IMR-90 (cell line): ENCODE results near the gene TRIO. TPM values are rescaled to one million over a fixed set of nuclear protein-coding genes. Genes with fewer than 3 reads are reported as not detected.
A peak's percentile ranks its signal among the peaks of the same experiment; 100 is the strongest.

Experiments
- ATAC-seq: fragments of 200-7000 bp; cut with Tn5 transposase; 2 replicates; pipeline ENCODE4 v1.9.1; 2020; ENCODE audit warnings: low read depth, mild to moderate bottlenecking, moderate library complexity
- BruUV-seq: library from RNA; stranded (reverse); fragments of 400-500 nt; replicated peaks from 2 replicates; lab custom pipeline; 2021; lab: Mats Ljungman, UMichigan
- CTCF ChIA-PET: fragments of 300-600 bp; formaldehyde crosslinking; extraction: SDS; loops from one replicate; lab custom pipeline; 2021; ENCODE audit warnings: antibody characterized with exemption; lab: Yijun Ruan, JAX
- POLR2A ChIA-PET: fragments of 300-600 bp; sonication (Branson Sonifier 250); formaldehyde crosslinking; loops from one replicate; lab custom pipeline; 2022; ENCODE audit warnings: antibody characterized with exemption; ENCODE audit not compliant: unreplicated experiment; lab: Charles Lee
- DNase-seq: peaks from one replicate; pipeline ENCODE4 v3.0.0; 2013
- H2AFZ ChIP-seq: replicated peaks from 2 replicates; pipeline ENCODE3; 2013; ENCODE audit warnings: low read length, mild to moderate bottlenecking; ENCODE audit not compliant: poor library complexity
- H2AK5ac ChIP-seq: 2 replicates; pipeline ENCODE4 v1.6.1; 2013; ENCODE audit warnings: low read depth, low read length, inconsistent platforms
- H2AK9ac ChIP-seq: replicated peaks from 2 replicates; pipeline ENCODE3; 2013; ENCODE audit warnings: mild to moderate bottlenecking, low read depth, low read length, moderate library complexity; ENCODE audit not compliant: poor library complexity
- H2BK120ac ChIP-seq: 2 replicates; pipeline ENCODE4 v1.6.1; 2013; ENCODE audit warnings: low read depth, low read length, inconsistent platforms
- H2BK15ac ChIP-seq: 3 replicates; pipeline ENCODE4 v1.6.1; 2013; ENCODE audit warnings: low read depth, low read length, inconsistent platforms
- H2BK20ac ChIP-seq: 2 replicates; pipeline ENCODE4 v1.6.1; 2013; ENCODE audit warnings: low read depth, mild to moderate bottlenecking, inconsistent platforms, low read length, moderate library complexity
- H2BK5ac ChIP-seq: 2 replicates; pipeline ENCODE4 v1.6.1; 2013; ENCODE audit warnings: mild to moderate bottlenecking, low read depth, low read length, inconsistent platforms; ENCODE audit not compliant: poor library complexity, severe bottlenecking
- H3K14ac ChIP-seq: replicated peaks from 2 replicates; pipeline ENCODE4 v1.6.1; 2013; ENCODE audit warnings: low read depth, low read length, inconsistent platforms
- H3K18ac ChIP-seq: 2 replicates; pipeline ENCODE4 v1.6.1; 2013; ENCODE audit warnings: low read depth, low read length, control low read depth
- H3K23ac ChIP-seq: 2 replicates; pipeline ENCODE4 v1.6.1; 2013; ENCODE audit warnings: low read depth, low read length, inconsistent platforms
- H3K27ac ChIP-seq: 2 replicates; pipeline ENCODE4 v1.5.1; 2013; ENCODE audit warnings: mild to moderate bottlenecking, control low read depth, low read length; ENCODE audit not compliant: insufficient read depth
- H3K27me3 ChIP-seq: 2 replicates; pipeline ENCODE4 v1.6.1; 2013; ENCODE audit warnings: low read length; ENCODE audit not compliant: control insufficient read depth, insufficient read depth
- H3K36me3 ChIP-seq: 2 replicates; pipeline ENCODE4 v1.6.1; 2013; ENCODE audit warnings: low read length, mixed read lengths; ENCODE audit not compliant: control insufficient read depth, insufficient read depth
- H3K4ac ChIP-seq: 2 replicates; pipeline ENCODE4 v1.6.1; 2013; ENCODE audit warnings: low read depth, low read length, inconsistent platforms
- H3K4me1 ChIP-seq: 2 replicates; pipeline ENCODE4 v1.6.1; 2013; ENCODE audit warnings: low read length, mixed read lengths; ENCODE audit not compliant: control insufficient read depth, insufficient read depth
- H3K4me2 ChIP-seq: 2 replicates; pipeline ENCODE4 v1.6.1; 2013; ENCODE audit warnings: low read depth, mild to moderate bottlenecking, control low read depth, low read length, moderate library complexity
- H3K4me3 ChIP-seq: 2 replicates; pipeline ENCODE4 v1.5.1; 2013; ENCODE audit warnings: low read depth, mild to moderate bottlenecking, control low read depth, low read length, moderate library complexity; ENCODE audit not compliant: insufficient read depth
- H3K56ac ChIP-seq: 2 replicates; pipeline ENCODE4 v1.6.1; 2013; ENCODE audit warnings: low read length, inconsistent platforms; ENCODE audit not compliant: insufficient read depth; ENCODE audit errors: extremely low read depth
- H3K79me1 ChIP-seq, 2 experiments: 2 replicates each; pipeline ENCODE4 v1.6.1; 2013; ENCODE audit warnings: low read length in 2 of 2, inconsistent platforms in 1 of 2, low read depth in 1 of 2
- H3K9ac ChIP-seq: 2 replicates; pipeline ENCODE4 v1.6.1; 2013; ENCODE audit warnings: low read depth, low read length, control low read depth
- H3K9me1 ChIP-seq: 2 replicates; pipeline ENCODE4 v1.6.1; 2013; ENCODE audit warnings: low read length, inconsistent platforms; ENCODE audit not compliant: insufficient read depth
- H3K9me3 ChIP-seq: 2 replicates; pipeline ENCODE4 v1.6.1; 2013; ENCODE audit warnings: low read length; ENCODE audit not compliant: control insufficient read depth, insufficient read depth
- H4K20me1 ChIP-seq: 2 replicates; pipeline ENCODE4 v1.6.1; 2013; ENCODE audit warnings: low read length, inconsistent platforms; ENCODE audit not compliant: insufficient read depth
- H4K5ac ChIP-seq: 2 replicates; pipeline ENCODE4 v1.6.1; 2013; ENCODE audit warnings: mild to moderate bottlenecking, low read depth, low read length, control low read depth
- H4K8ac ChIP-seq, 2 experiments: 2 replicates each; pipeline ENCODE4 v1.6.1; 2013; ENCODE audit warnings: low read depth in 2 of 2, low read length in 2 of 2, control low read depth in 1 of 2, inconsistent platforms in 1 of 2
- H4K91ac ChIP-seq: 2 replicates; pipeline ENCODE4 v1.6.1; 2013; ENCODE audit warnings: low read depth, low read length, inconsistent platforms; ENCODE audit not compliant: insufficient read depth
- CEBPB ChIP-seq: IDR thresholded peaks from 2 replicates; pipeline ENCODE4 v1.6.1; 2012; ENCODE audit warnings: low read depth, low read length, improper control_type of control experiment
- CTCF ChIP-seq: conservative IDR thresholded peaks from 2 replicates; pipeline ENCODE4 v1.5.1; 2012; ENCODE audit warnings: mild to moderate bottlenecking, low read depth, low read length, improper control_type of control experiment
- MAFK ChIP-seq: IDR thresholded peaks from 2 replicates; pipeline ENCODE4 v1.6.1; 2012; ENCODE audit warnings: low read depth, low read length, improper control_type of control experiment
- MAZ ChIP-seq: IDR thresholded peaks from 2 replicates; pipeline ENCODE4 v1.6.1; 2012; ENCODE audit warnings: low read depth, mild to moderate bottlenecking, low read length, improper control_type of control experiment, moderate library complexity, borderline replicate concordance
- MXI1 ChIP-seq: IDR thresholded peaks from 2 replicates; pipeline ENCODE4 v1.6.1; 2012; ENCODE audit warnings: low read depth, mild to moderate bottlenecking, low read length, moderate library complexity, borderline replicate concordance
- RCOR1 ChIP-seq: IDR thresholded peaks from 2 replicates; pipeline ENCODE4 v1.6.1; 2012; ENCODE audit warnings: mild to moderate bottlenecking, low read length, improper control_type of control experiment; ENCODE audit not compliant: insufficient replicate concordance
- RFX5 ChIP-seq: IDR thresholded peaks from 2 replicates; pipeline ENCODE4 v1.8.0; 2012; ENCODE audit warnings: low read depth, mild to moderate bottlenecking, low read length, moderate library complexity
- WGBS, 2 experiments: methylation state at CpG; one replicate each; pipeline versions ENCODE4 v1.1.5 to v1.1.7; 2013; ENCODE audit warnings: missing lambda C conversion rate in 2 of 2; ENCODE audit not compliant: insufficient read length in 1 of 2; ENCODE audit errors: extremely low coverage in 2 of 2; 5-methylcytosine and 5-hydroxymethylcytosine counted together
- dilution Hi-C: fragments of 300-500 bp; cut with HindIII; formaldehyde crosslinking; loops from one replicate; pipeline ENCODE4 v1.14.3; 2018; ENCODE audit warnings: low sequenced_read_pairs; ENCODE audit not compliant: unreplicated experiment
- in situ Hi-C: fragments of 300-500 bp; cut with MboI; formaldehyde crosslinking; loops from 3 replicates; pipeline ENCODE4 v1.14.3; 2019; ENCODE audit warnings: low sequenced_read_pairs, inconsistent platforms, mixed read lengths
- intact Hi-C: fragments of 100-400 bp; cut with micrococcal nuclease; formaldehyde crosslinking; loops from 2 replicates; pipeline ENCODE4 v1.10.0; 2022
- polyA plus RNA-seq, 3 experiments: library from polyadenylated mRNA; depleted of rRNA; stranded (reverse); fragments of >200 nt; gene quantifications; 2 replicates each; pipeline ENCODE4 v1.2.3, GENCODE V29; 2012; ENCODE audit warnings: low replicate concordance in 1 of 3
- total RNA-seq: library from RNA; depleted of rRNA; stranded (reverse); fragments of >200 nt; gene quantifications from 2 replicates; pipeline ENCODE4 v1.2.3, GENCODE V29; 2012

TRIO gene
- total and polyA plus RNA-seq, 2 of the 4 experiments (the other 2 are of a cell fraction) = 206 to 522 TPM

DNA sequence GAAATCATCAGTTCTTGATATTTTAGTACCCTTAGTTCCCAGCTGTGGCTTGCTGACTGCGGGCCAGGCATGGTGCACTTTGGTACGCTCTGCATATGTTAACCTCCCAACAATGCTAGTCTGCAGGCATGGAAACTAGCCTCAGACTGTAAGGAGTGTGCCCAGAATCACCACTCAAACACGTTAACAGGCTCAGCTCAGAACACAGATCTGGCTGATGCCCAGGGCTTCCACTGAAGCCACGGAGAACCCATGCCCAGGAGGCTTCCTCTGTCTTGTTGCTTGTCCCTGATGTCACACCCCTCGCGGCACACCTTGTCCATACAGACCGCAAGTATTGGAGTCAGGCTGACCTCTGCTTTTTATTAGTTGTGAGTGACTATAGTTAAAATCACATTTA lies 251.2 kb downstream of the TRIO start:
- no peak overlapping the region for H3K56ac ChIP-seq
- peak overlapping the region; percentile 32; the same call in 1 of the 2 replicates for H4K5ac ChIP-seq
- H3K4ac ChIP-seq = no peak overlapping the region
- H4K91ac ChIP-seq = no peak overlapping the region
- H3K9ac ChIP-seq = no peak overlapping the region
- H2BK120ac ChIP-seq = no peak overlapping the region
- peak overlapping the region; percentile 38 for H2AK9ac ChIP-seq
- H3K4me1 ChIP-seq = peaks cover 22% of the 10 kb centered on the region
- no TSS peak for BruUV-seq
- peaks cover 60% of the 10 kb centered on the region for H3K36me3 ChIP-seq
- no peak overlapping the region for H2AK5ac ChIP-seq
- H2AFZ ChIP-seq = no peak overlapping the region
- no peaks in the 10 kb centered on the region for H3K27me3 ChIP-seq
- ATAC-seq (no peak), DNase-seq (no peak)
- no peak overlapping the region for H4K8ac ChIP-seq
- no peak overlapping the region for H3K18ac ChIP-seq
- peaks cover 39 to 67% of the 10 kb centered on the region in 2 experiments for H3K79me1 ChIP-seq
- no peak overlapping the region for H3K4me2 ChIP-seq
- WGBS, 2 experiments = no CpG with 5 or more reads among the region's 7 CpGs
- H2BK20ac ChIP-seq = no peak overlapping the region
- no peaks in the 10 kb centered on the region for H3K9me3 ChIP-seq
- H3K9me1 ChIP-seq = peaks cover 7% of the 10 kb centered on the region
- H3K23ac ChIP-seq = no peak overlapping the region
- peaks cover 52% of the 10 kb centered on the region for H4K20me1 ChIP-seq
- POLR2A ChIA-PET = no interaction called here
- in situ Hi-C loops (no loop called here), dilution Hi-C loops (no loop called here), intact Hi-C loops (no loop called here)
- H2BK5ac ChIP-seq = no peak overlapping the region
- TF ChIP-seq CEBPB (no peak), MAFK (no peak), RCOR1 (no peak), MAZ (no peak), CTCF (no peak), RFX5 (no peak), MXI1 (no peak)
- no peak overlapping the region for H2BK15ac ChIP-seq
- no peak overlapping the region for H3K14ac ChIP-seq
- H3K27ac ChIP-seq = peak overlapping the region; percentile 21; the same call in 1 of the 2 replicates
- H3K4me3 ChIP-seq = no peak overlapping the region
- CTCF ChIA-PET = no interaction called here
